Measurements from ENCODE around the gene SERGEF.

The SERGEF gene

DNA sequence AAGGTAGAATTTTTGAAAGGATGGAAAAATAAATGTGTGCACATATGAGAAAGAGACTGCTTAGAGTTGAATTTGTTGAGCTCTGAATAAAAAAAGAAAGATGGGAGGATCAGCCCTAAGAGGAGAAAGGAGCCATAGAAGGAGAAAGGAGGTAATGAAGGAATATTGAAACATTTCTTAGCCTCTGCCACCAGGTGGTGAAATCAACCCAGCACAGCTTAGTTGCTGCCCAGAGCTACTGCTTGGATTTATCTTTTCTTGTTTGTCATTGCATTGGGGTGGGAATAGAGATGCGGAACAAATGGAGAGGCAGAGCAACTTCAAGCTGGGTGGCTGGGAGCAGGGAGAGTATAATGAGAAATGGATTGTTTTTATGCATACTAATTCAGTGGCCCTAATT, 80.4 kb downstream of the SERGEF start:
- H3K9me3 ChIP-seq, result peaks cover 8% of the 10 kb centered on the region; the same call in 1 of the 2 replicates
- no peaks in the 10 kb centered on the region for H3K4me1 ChIP-seq
- H3K4me3 ChIP-seq, result no peak overlapping the region
- no peaks in the 10 kb centered on the region for H3K27me3 ChIP-seq
- H3K36me3 ChIP-seq, result peaks cover 44% of the 10 kb centered on the region
- no peak for TF ChIP-seq Cebpa-rat (IDR thresholded peaks at IDR 0.05)
- no peak overlapping the region for H3K9ac ChIP-seq
- H4K20me1 ChIP-seq, result no peaks in the 10 kb centered on the region
- no peak overlapping the region for H3K27ac ChIP-seq
- H3K4me2 ChIP-seq, result no peak overlapping the region

DNA sequence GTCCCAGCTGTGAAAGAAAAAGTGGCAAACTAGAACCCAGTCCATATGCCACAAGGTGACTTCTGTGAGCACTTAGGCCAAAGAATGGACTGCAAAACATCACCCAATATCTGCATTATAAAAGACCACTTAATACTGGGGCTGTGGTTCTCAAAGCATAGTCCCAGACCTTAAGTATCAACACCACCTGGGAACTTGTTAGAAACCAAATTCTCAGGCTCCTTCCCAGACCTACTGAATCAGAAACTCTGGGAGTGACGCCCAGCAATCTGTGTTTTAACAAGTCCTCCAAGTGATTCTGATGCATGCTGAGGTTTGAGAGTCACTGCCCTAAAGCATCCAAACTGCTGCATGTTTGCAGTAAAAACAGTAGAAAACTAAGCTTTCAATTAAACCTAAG, 81.3 kb downstream of the SERGEF start:
- H3K36me3 ChIP-seq, result peaks cover 52% of the 10 kb centered on the region
- H3K4me2 ChIP-seq, result no peak overlapping the region
- no peak overlapping the region for H3K27ac ChIP-seq
- peaks cover 8% of the 10 kb centered on the region; the same call in 1 of the 2 replicates for H3K9me3 ChIP-seq
- H3K4me1 ChIP-seq, result no peaks in the 10 kb centered on the region
- H3K9ac ChIP-seq, result no peak overlapping the region
- no peaks in the 10 kb centered on the region for H4K20me1 ChIP-seq
- TF ChIP-seq Cebpa-rat (IDR thresholded peaks at IDR 0.05), result no peak
- no peak overlapping the region for H3K4me3 ChIP-seq
- no peaks in the 10 kb centered on the region for H3K27me3 ChIP-seq

DNA sequence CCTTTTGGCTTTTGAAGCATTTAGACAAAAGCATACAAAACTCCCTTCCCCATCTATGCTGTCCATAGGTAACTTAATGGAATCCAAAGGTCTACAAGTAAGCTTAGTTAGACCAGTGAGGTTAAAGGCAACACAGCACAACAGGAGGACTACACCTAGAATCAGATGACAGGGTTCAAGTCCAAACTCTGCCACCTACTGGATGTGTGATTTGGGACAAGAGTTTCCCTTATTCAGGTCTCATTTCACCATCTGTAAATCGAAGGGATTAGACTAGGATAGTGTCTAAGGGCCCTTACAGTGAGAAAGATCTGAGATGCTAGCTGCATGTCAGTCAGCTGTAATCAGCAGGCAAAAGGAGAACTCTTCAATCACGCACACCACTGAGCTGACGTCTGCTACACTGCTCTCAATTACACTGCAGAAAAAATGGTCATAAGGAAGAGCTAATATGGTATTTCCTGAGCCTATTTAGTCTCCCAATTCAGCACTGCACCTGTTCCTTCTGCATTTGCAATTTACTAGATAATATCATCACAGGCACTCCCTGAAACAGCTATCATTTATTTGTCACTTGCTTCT, 82.2 kb downstream of the SERGEF start:
- H3K9ac ChIP-seq, result no peak overlapping the region
- no peaks in the 10 kb centered on the region for H4K20me1 ChIP-seq
- H3K4me3 ChIP-seq, result no peak overlapping the region
- no peaks in the 10 kb centered on the region for H3K27me3 ChIP-seq
- H3K4me2 ChIP-seq, result no peak overlapping the region
- TF ChIP-seq Cebpa-rat (IDR thresholded peaks at IDR 0.05), result no peak
- no peaks in the 10 kb centered on the region for H3K4me1 ChIP-seq
- H3K9me3 ChIP-seq, result peaks cover 8% of the 10 kb centered on the region; the same call in 1 of the 2 replicates
- no peak overlapping the region for H3K27ac ChIP-seq
- H3K36me3 ChIP-seq, result peaks cover 58% of the 10 kb centered on the region

DNA sequence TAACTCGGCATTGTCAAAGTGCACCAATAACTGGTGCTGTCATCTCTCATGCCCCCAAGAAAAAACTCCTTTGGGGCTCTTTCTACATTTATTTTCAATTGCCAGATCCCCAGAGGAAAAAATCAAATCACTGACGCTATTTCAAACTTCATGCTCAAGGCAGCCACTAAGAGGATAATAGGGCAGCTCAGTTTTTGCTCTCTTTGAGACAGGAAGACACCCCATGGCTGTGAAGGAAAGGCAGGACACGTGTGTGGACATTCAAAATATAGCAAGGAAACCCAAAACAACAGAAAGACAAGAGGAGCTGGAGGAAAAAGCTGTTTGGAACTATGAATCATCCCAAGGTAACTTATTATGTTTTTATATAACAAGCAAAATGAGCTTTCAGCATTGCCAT, 83.7 kb downstream of the SERGEF start:
- H4K20me1 ChIP-seq, result no peaks in the 10 kb centered on the region
- no peak overlapping the region for H3K4me3 ChIP-seq
- H3K9ac ChIP-seq, result no peak overlapping the region
- H3K9me3 ChIP-seq, result peaks cover 8% of the 10 kb centered on the region; the same call in 1 of the 2 replicates
- H3K27me3 ChIP-seq, result no peaks in the 10 kb centered on the region
- H3K27ac ChIP-seq, result no peak overlapping the region
- H3K4me2 ChIP-seq, result no peak overlapping the region
- no peaks in the 10 kb centered on the region for H3K4me1 ChIP-seq
- TF ChIP-seq Cebpa-rat (IDR thresholded peaks at IDR 0.05), result no peak
- H3K36me3 ChIP-seq, result peaks cover 67% of the 10 kb centered on the region

DNA sequence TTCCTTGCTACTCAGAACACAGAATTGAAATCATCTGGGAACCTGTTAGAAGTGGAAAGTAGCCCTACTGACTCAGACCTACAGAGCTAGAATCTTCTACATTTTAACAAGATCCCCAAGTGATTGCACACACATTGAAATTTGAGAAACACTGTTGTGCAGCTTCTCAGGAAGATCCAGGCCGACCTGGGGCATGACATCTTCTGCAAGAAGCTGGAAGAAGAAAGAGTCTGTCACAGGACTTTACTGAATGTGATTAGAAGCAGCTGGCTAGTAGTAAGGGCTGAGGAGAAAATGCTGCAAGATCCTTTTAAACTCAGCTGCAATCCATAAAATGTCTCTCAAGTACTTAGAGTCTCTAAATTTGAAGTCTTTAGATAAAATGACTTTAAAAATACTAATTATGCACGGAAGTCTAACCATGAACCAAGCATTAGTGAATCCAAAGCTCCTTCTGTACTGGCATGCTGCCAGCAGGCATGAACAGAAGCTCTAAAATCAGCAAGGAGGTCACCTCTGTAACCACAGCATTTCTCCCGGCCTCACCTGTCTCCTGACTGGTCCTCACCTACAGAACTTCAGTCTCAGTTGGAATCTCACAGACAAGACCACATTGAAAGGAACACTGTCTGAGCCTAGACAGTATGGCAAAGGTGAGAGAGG, 85.0 kb downstream of the SERGEF start:
- no peak overlapping the region for H3K27ac ChIP-seq

DNA sequence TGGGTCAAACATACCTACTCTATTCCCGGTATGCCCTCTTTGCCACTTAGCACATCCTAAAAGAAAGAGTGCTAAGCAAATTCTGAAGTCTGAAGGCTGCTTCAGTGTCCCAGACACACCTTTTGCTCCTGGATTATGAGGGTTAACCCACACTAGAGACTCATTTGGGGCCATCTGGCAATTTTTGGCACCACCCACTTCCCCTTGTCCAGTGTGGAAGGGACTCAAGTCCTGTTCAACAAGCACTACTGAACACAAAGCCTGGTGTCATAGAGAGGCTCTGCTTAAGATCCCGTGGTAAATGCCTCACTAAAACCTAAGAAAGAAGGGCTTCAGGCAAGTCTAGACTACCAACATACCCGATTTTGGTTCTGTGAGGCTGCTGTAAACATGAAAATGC, 85.8 kb downstream of the SERGEF start:
- Histone ChIP-seq H3K4me2 (no peak overlapping the region), H3K27me3 (no peaks in the 10 kb centered on the region), H4K20me1 (no peaks in the 10 kb centered on the region), H3K4me1 (peaks cover 10% of the 10 kb centered on the region), H3K4me3 (no peak overlapping the region), H3K27ac (no peak overlapping the region), H3K9me3 (peaks cover 1% of the 10 kb centered on the region; the same call in 1 of the 2 replicates), H3K9ac (no peak overlapping the region), H3K36me3 (peaks cover 75% of the 10 kb centered on the region)
- TF ChIP-seq Cebpa-rat (IDR thresholded peaks at IDR 0.05), result no peak

More for the DNA sequence above, 85.0 kb downstream of the SERGEF start:
- Histone ChIP-seq H4K20me1 (no peaks in the 10 kb centered on the region), H3K9me3 (peaks cover 8% of the 10 kb centered on the region; the same call in 1 of the 2 replicates), H3K36me3 (peaks cover 79% of the 10 kb centered on the region), H3K9ac (no peak overlapping the region), H3K4me3 (no peak overlapping the region), H3K4me2 (no peak overlapping the region), H3K4me1 (peaks cover 2% of the 10 kb centered on the region), H3K27me3 (no peaks in the 10 kb centered on the region)
- no peak for TF ChIP-seq Cebpa-rat (IDR thresholded peaks at IDR 0.05)

DNA sequence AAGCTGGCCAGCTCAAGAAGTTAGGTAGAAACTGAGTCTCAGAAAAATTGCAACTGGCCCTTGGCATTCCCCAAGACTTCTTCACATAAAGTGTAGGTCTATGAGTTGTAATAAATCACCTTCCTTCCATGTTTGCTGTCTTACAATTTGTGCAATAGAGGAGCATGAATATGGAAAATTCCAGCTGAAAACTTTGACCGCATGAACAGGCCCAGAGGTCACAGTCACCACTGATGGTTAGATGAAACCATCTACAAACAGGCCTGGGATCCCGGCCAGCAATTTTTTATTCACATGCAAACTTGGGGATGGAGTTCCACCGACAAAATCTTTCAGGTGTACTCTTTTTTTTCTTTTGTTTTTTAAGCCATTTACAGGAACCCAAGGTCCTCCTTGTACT, 88.1 kb downstream of the SERGEF start:
- Histone ChIP-seq H3K4me3 (no peak overlapping the region), H3K9ac (no peak overlapping the region), H3K27me3 (no peaks in the 10 kb centered on the region), H3K4me1 (peaks cover 17% of the 10 kb centered on the region), H3K9me3 (no peaks in the 10 kb centered on the region), H3K36me3 (peaks cover 57% of the 10 kb centered on the region), H4K20me1 (no peaks in the 10 kb centered on the region), H3K27ac (no peak overlapping the region), H3K4me2 (no peak overlapping the region)
- TF ChIP-seq Cebpa-rat (IDR thresholded peaks at IDR 0.05), result no peak

DNA sequence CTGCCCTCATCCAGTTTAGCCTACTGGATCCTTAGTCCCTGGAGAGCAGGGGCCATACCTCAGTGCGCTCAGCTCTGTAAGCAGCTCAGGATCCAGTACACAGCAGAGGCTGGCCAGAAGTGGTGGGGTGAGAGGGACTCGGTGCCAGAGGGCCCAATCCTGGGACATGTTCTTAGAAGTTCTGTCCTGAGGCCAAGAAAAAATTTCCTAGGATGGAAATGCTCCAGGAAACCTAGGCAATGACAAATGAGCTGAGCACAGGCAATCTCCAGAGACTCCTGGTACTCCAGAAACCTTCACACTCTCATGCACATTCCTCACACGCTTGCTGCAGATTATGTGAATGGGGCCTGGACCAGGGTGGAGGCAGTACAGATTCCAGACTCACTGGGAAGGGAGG, 89.6 kb downstream of the SERGEF start:
- no peak for TF ChIP-seq Cebpa-rat (IDR thresholded peaks at IDR 0.05)

DNA sequence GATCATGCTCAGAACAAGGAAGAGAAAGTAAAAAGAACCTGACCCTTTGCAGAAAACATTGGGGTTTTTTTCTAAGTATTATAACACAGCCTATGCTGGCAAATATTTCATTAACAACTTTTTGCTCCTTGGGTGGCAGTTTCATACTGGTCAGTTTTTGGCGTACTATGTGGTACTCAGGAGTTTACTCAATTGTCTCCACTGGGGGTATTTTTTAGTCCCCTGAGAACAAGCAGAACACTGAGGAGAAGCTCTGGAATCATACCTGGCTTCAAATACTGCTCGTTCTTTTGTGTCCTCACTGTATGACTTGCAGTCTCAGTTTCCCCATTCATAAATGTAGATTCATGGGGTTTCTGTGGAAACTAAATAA, 90.4 kb downstream of the SERGEF start:
- Histone ChIP-seq H3K4me2 (peak overlapping the region; percentile 44), H3K4me1 (peaks cover 17% of the 10 kb centered on the region), H3K9ac (no peak overlapping the region), H3K4me3 (no peak overlapping the region), H3K27ac (no peak overlapping the region), H3K36me3 (peaks cover 59% of the 10 kb centered on the region), H4K20me1 (no peaks in the 10 kb centered on the region), H3K27me3 (no peaks in the 10 kb centered on the region), H3K9me3 (no peaks in the 10 kb centered on the region)
- no peak for TF ChIP-seq Cebpa-rat (IDR thresholded peaks at IDR 0.05)

More for the DNA sequence above, 89.6 kb downstream of the SERGEF start:
- H3K4me2 ChIP-seq, result no peak overlapping the region
- H3K27ac ChIP-seq, result no peak overlapping the region
- no peaks in the 10 kb centered on the region for H4K20me1 ChIP-seq
- peaks cover 17% of the 10 kb centered on the region for H3K4me1 ChIP-seq
- H3K36me3 ChIP-seq, result peaks cover 59% of the 10 kb centered on the region
- no peaks in the 10 kb centered on the region for H3K9me3 ChIP-seq
- no peaks in the 10 kb centered on the region for H3K27me3 ChIP-seq
- H3K4me3 ChIP-seq, result no peak overlapping the region
- H3K9ac ChIP-seq, result no peak overlapping the region

DNA sequence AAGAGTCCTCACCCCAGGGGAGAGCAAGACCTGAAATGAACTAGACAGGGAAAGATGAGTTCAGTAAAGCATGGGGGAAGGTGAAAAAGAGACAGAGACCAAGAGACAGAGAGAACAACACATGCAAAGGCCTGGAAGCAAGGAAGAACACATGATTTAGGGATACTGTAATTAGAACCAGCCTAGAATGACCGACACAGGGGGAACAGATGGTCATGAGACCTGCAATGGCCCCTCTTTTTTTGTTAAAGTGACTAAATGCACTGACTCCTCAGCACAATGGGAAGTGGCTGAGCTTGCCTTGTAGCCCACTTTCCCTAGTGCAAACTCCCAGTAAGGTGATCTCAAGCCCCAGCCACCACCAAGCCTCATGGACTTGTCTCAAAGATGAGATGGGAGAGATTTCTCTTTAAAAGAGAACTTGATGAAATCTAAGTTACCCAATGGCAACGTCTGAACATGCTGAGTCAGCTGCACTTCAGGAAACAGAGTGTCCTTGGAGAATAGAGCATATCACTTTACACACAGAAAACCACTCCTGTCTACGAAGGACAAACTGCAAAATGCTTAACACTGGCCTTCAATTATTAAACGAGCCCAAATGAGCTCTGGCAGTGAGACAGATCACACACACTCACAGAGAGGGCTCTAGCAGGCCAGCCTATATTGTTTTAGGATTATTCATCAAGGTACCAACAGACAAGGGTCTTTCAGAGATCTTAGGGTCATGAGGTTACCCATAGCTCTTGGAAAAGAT, 91.0 kb downstream of the SERGEF start:
- Histone ChIP-seq H3K4me2 (peak overlapping the region; percentile 44), H3K9me3 (no peaks in the 10 kb centered on the region), H4K20me1 (no peaks in the 10 kb centered on the region), H3K9ac (no peak overlapping the region), H3K4me1 (peaks cover 17% of the 10 kb centered on the region), H3K4me3 (no peak overlapping the region), H3K27ac (no peak overlapping the region), H3K36me3 (peaks cover 59% of the 10 kb centered on the region), H3K27me3 (no peaks in the 10 kb centered on the region)
- no peak for TF ChIP-seq Cebpa-rat (IDR thresholded peaks at IDR 0.05)

Data from BLaER1 (cell line).